Activated CD4-positive, alpha-beta T cell treated with anti-CD3 and anti-CD28 coated beads, Interleukin-2, amount 10 ng/mL, durations not matched to agents 7 days and 5 days (primary cell): ENCODE data around the gene DSCAM. TPM values are rescaled to one million over a fixed set of nuclear protein-coding genes. Genes with fewer than 3 reads are reported as not detected.
"Not testable (repeated sequence)": the region's sequence is repeated elsewhere in the genome, so short reads cannot be mapped to it uniquely, and the experiment has no call there.

Experiments
- CTCF ChIA-PET: fragments of 350-600 bp; sonication (Branson Sonifier 250); formaldehyde crosslinking; loops from one replicate; lab custom pipeline; 2021; ENCODE audit warnings: antibody characterized with exemption; lab: Charles Lee
- POLR2A ChIA-PET: fragments of 350-600 bp; sonication (Branson Sonifier 250); formaldehyde crosslinking; loops from one replicate; lab custom pipeline; 2021; ENCODE audit warnings: antibody characterized with exemption; lab: Charles Lee
- DNase-seq: peaks from one replicate; pipeline ENCODE4 v3.0.0-alpha.2; 2020
- H3K27ac Mint-ChIP-seq: one replicate; pipeline ENCODE4 v1.8.0; 2021; ENCODE audit warnings: mild to moderate bottlenecking, moderate library complexity, mixed read lengths
- H3K27me3 Mint-ChIP-seq: one replicate; pipeline ENCODE4 v1.8.0; 2021; ENCODE audit warnings: mixed read lengths
- H3K36me3 Mint-ChIP-seq: one replicate; pipeline ENCODE4 v1.8.0; 2021; ENCODE audit warnings: low read depth, mixed read lengths
- H3K4me1 Mint-ChIP-seq: one replicate; pipeline ENCODE4 v1.8.0; 2021; ENCODE audit warnings: mixed read lengths
- H3K4me3 Mint-ChIP-seq: one replicate; pipeline ENCODE4 v1.8.0; 2021; ENCODE audit warnings: mild to moderate bottlenecking, moderate library complexity, mixed read lengths
- H3K9me3 Mint-ChIP-seq: one replicate; pipeline ENCODE4 v1.8.0; 2021; ENCODE audit warnings: mixed read lengths
- total RNA-seq, 2 experiments: library from RNA; stranded (reverse); gene quantifications; one replicate each; pipeline ENCODE4 v1.2.3, GENCODE V29; 2021

Gene DSCAM
- total RNA-seq, 2 experiments from 2014 or later, result not detected

- no peaks in the 10 kb centered on the region for H3K36me3 Mint-ChIP-seq
- ChIA-PET POLR2A (no interaction called here), CTCF (no interaction called here)
- no peaks in the 10 kb centered on the region for H3K4me1 Mint-ChIP-seq
- DNase-seq, result no peak
- H3K27ac Mint-ChIP-seq, result no peak overlapping the region
- H3K27me3 Mint-ChIP-seq, result no peaks in the 10 kb centered on the region
- H3K9me3 Mint-ChIP-seq, result no peaks in the 10 kb centered on the region
- H3K4me3 Mint-ChIP-seq, result no peak overlapping the region
Observed at GRCh38 chr21:40049031-40049930, 797.7 kb downstream of the DSCAM start.

GRCh38 chr21:40047993-40048730 is 798.8 kb downstream of the DSCAM start:
- no peaks in the 10 kb centered on the region for H3K9me3 Mint-ChIP-seq
- no peak overlapping the region for H3K27ac Mint-ChIP-seq
- DNase-seq, result no peak
- ChIA-PET CTCF (no interaction called here), POLR2A (no interaction called here)
- no peaks in the 10 kb centered on the region for H3K4me1 Mint-ChIP-seq
- no peaks in the 10 kb centered on the region for H3K36me3 Mint-ChIP-seq
- H3K4me3 Mint-ChIP-seq, result no peak overlapping the region
- H3K27me3 Mint-ChIP-seq, result no peaks in the 10 kb centered on the region

GRCh38 chr21:40047211-40047610 is 799.7 kb downstream of the DSCAM start:
- H3K27ac Mint-ChIP-seq, result no peak overlapping the region
- no peaks in the 10 kb centered on the region for H3K27me3 Mint-ChIP-seq
- POLR2A ChIA-PET, result no interaction called here
- no peaks in the 10 kb centered on the region for H3K4me1 Mint-ChIP-seq
- H3K36me3 Mint-ChIP-seq, result no peaks in the 10 kb centered on the region
- no peak for DNase-seq
- H3K4me3 Mint-ChIP-seq, result no peak overlapping the region
- no peaks in the 10 kb centered on the region for H3K9me3 Mint-ChIP-seq
- CTCF ChIA-PET, result no interaction called here

GRCh38 chr21:40043866-40044265 is 803.1 kb downstream of the DSCAM start:
- H3K27ac Mint-ChIP-seq, result no peak overlapping the region
- H3K27me3 Mint-ChIP-seq, result no peaks in the 10 kb centered on the region
- no peak for DNase-seq
- H3K4me3 Mint-ChIP-seq, result no peak overlapping the region
- no peaks in the 10 kb centered on the region for H3K9me3 Mint-ChIP-seq
- CTCF ChIA-PET, result no interaction called here
- H3K36me3 Mint-ChIP-seq, result no peaks in the 10 kb centered on the region
- POLR2A ChIA-PET, result no interaction called here
- H3K4me1 Mint-ChIP-seq, result no peaks in the 10 kb centered on the region

- no peak overlapping the region for H3K4me3 Mint-ChIP-seq
- ChIA-PET POLR2A (no interaction called here), CTCF (no interaction called here)
- H3K36me3 Mint-ChIP-seq, result no peaks in the 10 kb centered on the region
- no peak overlapping the region for H3K27ac Mint-ChIP-seq
- no peaks in the 10 kb centered on the region for H3K9me3 Mint-ChIP-seq
- no peak for DNase-seq
- no peaks in the 10 kb centered on the region for H3K27me3 Mint-ChIP-seq
- H3K4me1 Mint-ChIP-seq, result no peaks in the 10 kb centered on the region
Observed at GRCh38 chr21:40043423-40043822, 803.5 kb downstream of the DSCAM start.

GRCh38 chr21:40041446-40041845 is 805.5 kb downstream of the DSCAM start:
- no peaks in the 10 kb centered on the region for H3K4me1 Mint-ChIP-seq
- ChIA-PET POLR2A (no interaction called here), CTCF (no interaction called here)
- no peak overlapping the region for H3K27ac Mint-ChIP-seq
- H3K4me3 Mint-ChIP-seq, result no peak overlapping the region
- no peaks in the 10 kb centered on the region for H3K9me3 Mint-ChIP-seq
- no peak for DNase-seq
- no peaks in the 10 kb centered on the region for H3K27me3 Mint-ChIP-seq
- no peaks in the 10 kb centered on the region for H3K36me3 Mint-ChIP-seq

GRCh38 chr21:40033156-40033782 is 813.7 kb downstream of the DSCAM start:
- H3K4me1 Mint-ChIP-seq, DNase-seq, H3K4me3 Mint-ChIP-seq, H3K36me3 Mint-ChIP-seq, H3K27me3 Mint-ChIP-seq, H3K27ac Mint-ChIP-seq, POLR2A ChIA-PET, CTCF ChIA-PET: not testable (repeated sequence)
- peaks cover 12% of the 10 kb centered on the region for H3K9me3 Mint-ChIP-seq

- H3K27me3 Mint-ChIP-seq, result no peaks in the 10 kb centered on the region
- no peak overlapping the region for H3K27ac Mint-ChIP-seq
- CTCF ChIA-PET, result no interaction called here
Observed at GRCh38 chr21:40029888-40030287, 817.1 kb downstream of the DSCAM start.

GRCh38 chr21:40028393-40028792 is 818.6 kb downstream of the DSCAM start:
- DNase-seq, H3K27me3 Mint-ChIP-seq, H3K27ac Mint-ChIP-seq, H3K4me1 Mint-ChIP-seq, H3K4me3 Mint-ChIP-seq, H3K36me3 Mint-ChIP-seq, POLR2A ChIA-PET, CTCF ChIA-PET: not testable (repeated sequence)
- H3K9me3 Mint-ChIP-seq, result peaks cover 12% of the 10 kb centered on the region

More at GRCh38 chr21:40029888-40030287, 817.1 kb downstream of the DSCAM start:
- H3K9me3 Mint-ChIP-seq, result peaks cover 12% of the 10 kb centered on the region
- no peak overlapping the region for H3K4me3 Mint-ChIP-seq
- H3K36me3 Mint-ChIP-seq, result no peaks in the 10 kb centered on the region
- DNase-seq, result no peak
- no peaks in the 10 kb centered on the region for H3K4me1 Mint-ChIP-seq
- POLR2A ChIA-PET, result no interaction called here

GRCh38 chr21:40021558-40022351 is 825.2 kb downstream of the DSCAM start:
- no peak overlapping the region for H3K4me3 Mint-ChIP-seq
- CTCF ChIA-PET, result no interaction called here
- no peak overlapping the region for H3K27ac Mint-ChIP-seq
- no peak for DNase-seq
- H3K27me3 Mint-ChIP-seq, result no peaks in the 10 kb centered on the region
- H3K9me3 Mint-ChIP-seq, result peaks cover 8% of the 10 kb centered on the region
- no peaks in the 10 kb centered on the region for H3K4me1 Mint-ChIP-seq
- POLR2A ChIA-PET, result no interaction called here
- H3K36me3 Mint-ChIP-seq, result no peaks in the 10 kb centered on the region

- CTCF ChIA-PET, result no interaction called here
- POLR2A ChIA-PET, result no interaction called here
- DNase-seq, result no peak
- H3K27me3 Mint-ChIP-seq, result no peaks in the 10 kb centered on the region
- no peak overlapping the region for H3K4me3 Mint-ChIP-seq
- peaks cover 8% of the 10 kb centered on the region for H3K9me3 Mint-ChIP-seq
- H3K4me1 Mint-ChIP-seq, result no peaks in the 10 kb centered on the region
- H3K27ac Mint-ChIP-seq, result no peak overlapping the region
- H3K36me3 Mint-ChIP-seq, result no peaks in the 10 kb centered on the region
Observed at GRCh38 chr21:40020651-40021050, 826.3 kb downstream of the DSCAM start.

- DNase-seq, result no peak
- H3K27ac Mint-ChIP-seq, result no peak overlapping the region
- no peaks in the 10 kb centered on the region for H3K27me3 Mint-ChIP-seq
- no peak overlapping the region for H3K4me3 Mint-ChIP-seq
- peaks cover 13% of the 10 kb centered on the region for H3K9me3 Mint-ChIP-seq
- ChIA-PET CTCF (no interaction called here), POLR2A (no interaction called here)
- H3K36me3 Mint-ChIP-seq, result no peaks in the 10 kb centered on the region
- H3K4me1 Mint-ChIP-seq, result no peaks in the 10 kb centered on the region
Observed at GRCh38 chr21:40018871-40019475, 828.0 kb downstream of the DSCAM start.
